Activated T-cell treated with anti-CD3 and anti-CD28 coated beads, Interleukin-2, amount 50 U/mL, for 1 hour (primary cell): ENCODE data around the gene TAGLN.

Source experiments
- DNase-seq: peaks from one replicate; pipeline ENCODE4 v3.0.0-alpha.2; 2020

Gene TAGLN

DNA sequence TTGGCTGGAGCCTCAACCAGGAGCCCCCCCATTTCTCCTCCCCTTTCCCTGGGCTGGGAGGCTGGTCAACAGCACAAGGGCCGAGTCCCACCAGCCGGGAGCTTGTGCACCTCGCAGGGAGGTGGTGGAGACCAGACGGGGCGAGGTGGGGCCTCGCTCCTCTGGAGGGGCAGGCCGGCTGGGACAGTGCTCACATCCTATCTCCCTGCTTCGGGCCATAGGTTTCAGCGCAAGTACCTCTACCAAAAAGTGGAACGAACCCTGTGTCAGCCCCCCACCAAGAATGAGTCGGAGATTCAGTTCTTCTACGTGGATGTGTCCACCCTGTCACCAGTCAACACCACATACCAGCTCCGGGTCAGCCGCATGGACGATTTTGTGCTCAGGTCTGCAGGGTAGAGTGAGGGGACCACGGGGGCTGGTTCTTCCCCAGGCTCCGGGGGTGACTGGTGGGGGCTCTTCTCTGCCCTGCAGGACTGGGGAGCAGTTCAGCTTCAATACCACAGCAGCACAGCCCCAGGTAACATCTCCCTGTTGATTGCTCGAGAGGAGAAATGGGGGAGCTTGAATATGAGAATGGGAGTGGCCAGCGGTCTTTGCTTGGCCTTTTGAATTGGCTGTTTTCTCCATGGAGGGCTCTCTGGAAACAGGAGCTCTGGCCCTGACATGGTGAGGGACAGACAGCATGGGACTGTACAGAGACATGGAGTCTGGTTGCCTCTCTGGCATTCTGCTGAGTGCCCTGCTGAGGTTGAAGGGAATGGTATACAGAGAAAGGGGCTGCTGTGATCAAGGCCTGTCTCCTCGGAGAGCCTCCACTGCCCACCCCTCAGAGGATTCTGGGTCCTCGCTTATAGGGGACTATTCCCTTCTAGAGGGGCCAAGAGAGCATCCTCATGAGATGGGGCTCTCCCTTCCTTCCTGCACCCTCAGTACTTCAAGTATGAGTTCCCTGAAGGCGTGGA is 17.3 kb upstream of the TAGLN start:
- DNase-seq = no peak

- DNase-seq = no peak
Measured at GRCh38 chr11:117182551-117182935, 16.6 kb upstream of the TAGLN start.

DNA sequence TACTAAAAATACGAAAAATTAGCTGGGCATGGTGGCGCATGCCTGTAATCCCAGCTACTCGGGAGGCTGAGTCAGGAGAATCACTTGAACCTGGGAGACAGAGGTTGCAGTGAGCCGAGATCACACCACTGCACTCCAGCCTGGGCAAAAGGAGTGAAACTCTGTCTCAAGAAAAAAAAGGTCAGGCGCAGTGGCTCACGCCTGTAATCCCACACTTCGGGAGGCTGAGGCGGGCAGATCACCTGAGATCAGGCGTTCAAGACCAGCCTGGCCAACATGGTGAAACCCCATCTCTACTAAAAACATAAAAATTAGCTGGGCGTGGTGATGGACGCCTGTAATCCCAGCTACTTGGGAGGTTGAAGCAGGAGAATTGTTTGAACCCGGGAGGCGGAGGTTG is 16.0 kb upstream of the TAGLN start:
- DNase-seq = peak; percentile 11

DNA sequence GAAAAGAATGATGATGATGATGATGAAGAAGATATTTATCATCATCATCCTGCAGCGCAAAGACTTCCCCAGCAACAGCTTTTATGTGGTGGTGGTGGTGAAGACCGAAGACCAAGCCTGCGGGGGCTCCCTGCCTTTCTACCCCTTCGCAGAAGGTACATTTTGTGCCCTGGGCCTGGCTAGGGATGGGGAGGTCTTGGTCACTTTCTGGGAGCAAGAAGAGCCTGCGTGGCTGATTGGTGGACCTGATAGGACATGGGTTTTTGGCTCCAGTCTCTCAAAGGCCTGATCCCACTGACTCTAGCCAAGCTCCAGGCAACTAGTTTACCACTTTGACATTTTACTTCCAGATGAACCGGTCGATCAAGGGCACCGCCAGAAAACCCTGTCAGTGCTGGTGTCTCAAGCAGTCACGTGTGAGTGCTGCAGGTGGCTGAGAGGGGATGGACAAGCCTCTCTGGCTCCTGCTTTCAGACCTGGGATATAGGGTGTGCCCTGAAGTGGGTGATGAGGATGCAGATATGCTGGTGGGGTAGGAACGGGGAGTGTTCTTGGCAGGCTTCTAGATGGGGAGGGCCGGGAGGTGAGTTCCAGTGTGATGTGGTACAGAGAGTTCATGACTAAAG is 15.3 kb upstream of the TAGLN start:
- peak; percentile 4 for DNase-seq

DNA sequence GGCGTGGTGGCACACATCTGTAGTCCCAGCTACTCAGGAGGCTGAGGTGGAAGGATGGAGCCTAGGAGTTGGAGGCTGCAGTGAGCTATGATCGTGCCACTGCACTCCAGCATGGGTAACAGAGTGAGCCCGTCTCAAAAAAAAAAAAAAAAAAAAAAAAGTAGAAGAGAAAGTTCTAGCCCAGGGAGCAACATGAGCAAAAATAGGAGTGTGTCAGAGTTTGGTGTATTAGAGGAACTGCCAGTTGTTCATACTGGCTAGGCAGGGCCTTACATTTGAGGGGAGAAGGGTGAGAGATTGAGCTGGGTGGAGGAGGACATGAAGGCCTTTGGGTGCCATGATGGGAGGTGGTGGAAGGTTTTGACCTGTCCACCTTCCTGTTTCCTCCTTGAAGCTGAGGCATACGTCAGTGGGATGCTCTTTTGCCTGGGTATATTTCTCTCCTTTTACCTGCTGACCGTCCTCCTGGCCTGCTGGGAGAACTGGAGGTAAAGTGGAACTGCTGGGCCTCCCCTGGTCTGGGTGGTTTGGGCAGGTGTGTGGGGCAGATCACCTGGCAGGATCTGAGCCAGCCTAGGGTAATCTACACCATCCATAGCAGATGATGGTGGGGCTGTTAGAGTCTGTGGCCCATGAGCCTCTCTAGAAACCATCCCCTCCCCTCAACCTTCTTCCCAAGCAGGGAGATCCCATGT is 13.3 kb upstream of the TAGLN start:
- peak; percentile 2 for DNase-seq

DNA sequence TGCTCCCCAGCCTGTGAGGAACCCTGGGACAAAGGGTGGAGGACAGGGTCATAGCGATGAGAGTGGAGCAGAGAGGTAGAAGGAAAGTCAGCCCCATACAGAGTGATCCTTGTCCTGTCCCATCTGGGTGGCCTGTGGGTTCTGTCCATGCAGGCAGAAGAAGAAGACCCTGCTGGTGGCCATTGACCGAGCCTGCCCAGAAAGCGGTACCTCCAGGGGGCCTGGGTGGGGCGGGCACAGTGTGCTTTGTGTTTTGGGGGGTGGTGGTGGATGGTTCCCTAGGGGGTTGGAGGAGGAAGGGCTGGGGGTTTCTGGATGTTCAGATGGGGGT is 12.8 kb upstream of the TAGLN start:
- peak; percentile 5 for DNase-seq

DNA sequence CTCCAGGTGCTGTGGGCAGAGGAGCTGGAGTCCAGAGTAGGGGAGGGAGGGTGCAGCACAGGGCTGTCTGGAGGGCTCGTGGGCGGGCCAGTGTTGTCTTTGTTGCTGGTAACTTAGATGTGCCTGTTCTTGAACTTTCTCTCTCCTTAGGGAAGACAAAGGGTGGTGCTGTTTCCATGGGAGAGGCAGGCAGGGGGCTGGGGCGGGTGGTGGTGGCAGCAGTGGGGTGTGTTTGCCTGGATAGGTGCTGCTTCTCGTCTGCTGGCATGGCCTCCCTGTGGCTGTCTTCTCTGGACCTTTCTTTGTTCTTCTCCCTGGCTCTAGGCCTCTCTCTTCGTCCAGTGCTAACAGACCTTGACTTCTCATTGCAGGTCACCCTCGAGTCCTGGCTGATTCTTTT is 12.2 kb upstream of the TAGLN start:
- peak; percentile 5 for DNase-seq

DNA sequence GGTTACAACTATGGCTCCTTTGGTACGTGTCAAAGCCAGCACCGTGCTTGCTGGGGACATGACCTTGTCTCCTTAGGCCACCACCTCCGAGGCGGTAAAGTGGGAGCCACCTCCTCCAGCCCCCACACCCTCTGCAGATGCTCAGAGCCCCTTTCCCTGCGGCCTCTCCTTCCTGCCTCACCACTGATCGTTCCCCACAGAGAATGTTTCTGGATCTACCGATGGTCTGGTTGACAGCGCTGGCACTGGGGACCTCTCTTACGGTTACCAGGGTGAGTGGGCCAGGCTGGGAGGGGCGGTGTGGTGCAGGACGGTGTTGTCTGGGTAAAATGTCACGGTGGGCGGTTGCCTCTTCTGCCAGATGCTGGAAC is 11.8 kb upstream of the TAGLN start:
- DNase-seq = no peak

GRCh38 chr11:117187799-117188481 is 11.2 kb upstream of the TAGLN start:
- no peak for DNase-seq

GRCh38 chr11:117188620-117189081 is 10.5 kb upstream of the TAGLN start:
- no peak for DNase-seq

- no peak for DNase-seq
Measured at GRCh38 chr11:117189191-117189940, 9.8 kb upstream of the TAGLN start.

- no peak for DNase-seq
Measured at GRCh38 chr11:117189941-117190544, 9.1 kb upstream of the TAGLN start.

- no peak for DNase-seq
Measured at GRCh38 chr11:117191680-117192400, 7.3 kb upstream of the TAGLN start.

GRCh38 chr11:117192401-117192875 is 6.7 kb upstream of the TAGLN start:
- no peak for DNase-seq

DNA sequence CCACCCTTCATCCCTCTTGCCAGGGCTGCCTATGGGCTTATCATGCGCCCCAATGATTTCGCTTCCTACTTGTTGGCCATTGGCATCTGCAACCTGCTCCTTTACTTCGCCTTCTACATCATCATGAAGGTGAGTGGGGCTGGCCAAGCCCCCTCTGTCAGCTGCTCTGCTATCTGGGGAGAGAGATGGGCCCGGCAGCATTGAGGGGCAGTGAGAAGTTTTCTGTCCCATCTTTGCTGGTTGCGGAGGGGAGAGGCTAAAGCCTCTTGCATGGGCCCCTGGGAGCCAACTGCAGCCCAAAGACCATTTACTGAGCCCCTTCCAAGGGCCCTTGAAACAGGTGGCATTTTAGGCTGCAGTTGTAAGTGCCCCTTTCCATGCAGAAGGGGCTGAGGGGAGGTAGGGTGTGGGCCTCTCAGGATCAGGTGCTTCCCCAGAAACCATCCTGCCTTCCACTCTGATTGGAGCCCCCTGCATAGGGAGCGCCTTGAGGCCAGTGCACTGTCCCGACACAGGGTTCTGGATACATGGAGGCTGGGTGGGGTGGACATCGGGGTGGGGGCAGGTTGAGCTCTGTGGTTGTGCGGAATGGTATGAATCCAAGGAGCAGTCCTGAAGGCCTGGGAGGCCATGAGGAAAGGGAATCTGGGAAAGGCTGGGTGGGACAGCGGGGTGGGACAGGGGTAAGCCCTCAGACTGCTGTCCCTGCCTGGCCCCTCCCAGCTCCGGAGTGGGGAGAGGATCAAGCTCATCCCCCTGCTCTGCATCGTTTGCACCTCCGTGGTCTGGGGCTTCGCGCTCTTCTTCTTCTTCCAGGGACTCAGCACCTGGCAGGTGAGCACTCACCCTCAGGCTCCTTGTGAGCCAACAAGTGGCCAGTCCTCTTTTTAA is 5.8 kb upstream of the TAGLN start:
- no peak for DNase-seq

DNA sequence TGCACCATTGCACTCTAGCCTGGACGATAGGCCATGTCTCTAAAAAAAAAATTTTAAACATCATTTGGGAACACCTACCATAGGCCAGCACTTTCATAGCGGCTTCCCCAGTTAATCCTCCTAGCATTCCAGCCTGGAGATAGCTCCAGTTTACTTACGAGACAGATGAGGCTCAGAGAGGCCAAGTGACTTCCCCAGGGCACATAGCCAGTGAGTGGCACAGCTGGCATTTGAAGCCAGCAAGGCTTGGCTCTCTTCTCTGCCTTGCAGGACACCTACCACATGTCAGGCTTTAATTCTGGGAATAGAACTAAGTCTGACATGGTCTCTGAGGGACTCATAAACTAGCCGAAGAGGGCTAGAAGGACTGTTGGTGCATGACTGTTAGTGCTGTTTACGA is 4.9 kb upstream of the TAGLN start:
- no peak for DNase-seq

DNA sequence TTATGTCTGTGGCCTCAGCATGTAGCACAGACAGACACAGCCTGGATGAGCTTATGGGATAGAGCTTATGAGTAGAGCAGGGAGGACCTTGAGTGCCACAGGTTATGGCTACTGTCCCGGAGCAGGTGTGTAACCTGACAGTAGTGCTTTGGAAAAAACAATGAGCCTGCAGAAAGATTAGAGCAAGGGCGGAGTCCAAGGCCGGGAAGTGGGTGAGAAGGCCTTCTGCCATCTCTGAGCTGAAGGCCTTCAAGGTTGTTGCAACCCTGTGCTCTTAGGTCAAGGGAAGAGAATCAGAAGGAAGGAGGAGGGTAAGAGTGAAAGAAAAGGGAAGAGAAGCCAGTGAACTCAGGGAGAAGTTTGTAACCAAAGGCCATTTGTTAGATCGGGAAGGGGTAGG is 3.9 kb upstream of the TAGLN start:
- DNase-seq = no peak

- DNase-seq = no peak
Measured at GRCh38 chr11:117195761-117196160, 3.4 kb upstream of the TAGLN start.

DNA sequence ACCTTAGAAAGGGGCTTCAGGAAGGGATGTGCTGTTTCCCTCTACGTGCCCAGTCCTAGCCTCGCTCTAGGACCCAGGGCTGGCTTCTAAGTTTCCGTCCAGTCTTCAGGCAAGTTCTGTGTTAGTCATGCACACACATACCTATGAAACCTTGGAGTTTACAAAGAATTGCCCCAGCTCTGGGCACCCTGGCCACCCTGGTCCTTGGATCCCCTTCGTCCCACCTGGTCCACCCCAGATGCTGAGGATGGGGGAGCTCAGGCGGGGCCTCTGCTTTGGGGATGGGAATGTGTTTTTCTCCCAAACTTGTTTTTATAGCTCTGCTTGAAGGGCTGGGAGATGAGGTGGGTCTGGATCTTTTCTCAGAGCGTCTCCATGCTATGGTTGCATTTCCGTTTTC is 2.2 kb upstream of the TAGLN start:
- DNase-seq = no peak
